GM21515 (cell line): Measurements from ENCODE around the gene UBE2D3.

Experiments
- ATAC-seq: cut with Tn5 transposase; IDR thresholded peaks from one replicate; pipeline ENCODE4 v1.9.1; 2021; ENCODE audit not compliant: unreplicated experiment

UBE2D3 gene

DNA sequence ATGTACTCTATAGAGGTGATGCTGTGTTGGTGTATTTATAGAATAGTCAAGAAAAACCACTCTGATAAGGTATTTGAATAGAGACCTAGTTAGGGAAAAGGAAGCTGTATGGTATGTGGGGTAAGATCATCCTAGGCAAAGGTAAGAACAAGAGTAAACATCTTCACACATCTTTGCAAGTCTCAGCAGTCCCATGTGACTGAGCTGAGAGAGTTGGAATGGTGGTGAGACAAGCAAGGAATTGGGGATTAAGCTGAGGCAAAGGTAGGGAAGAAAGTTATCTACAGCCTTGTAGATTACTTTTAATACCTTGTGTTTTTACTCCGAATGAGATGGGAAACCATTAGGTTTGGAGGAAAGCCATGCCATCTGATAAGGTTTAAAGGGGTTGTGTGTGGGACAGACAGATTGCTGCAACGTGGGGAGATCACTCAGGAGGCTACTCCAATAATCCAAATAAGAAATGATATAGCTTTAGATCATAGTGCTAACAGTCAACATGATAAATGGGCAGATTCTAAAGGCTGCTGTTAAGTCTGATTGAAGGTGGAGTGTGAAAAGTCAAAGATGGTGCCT, 34.9 kb downstream of the UBE2D3 start:
- no peak for ATAC-seq

GRCh38 chr4:102791318-102791835, 36.0 kb downstream of the UBE2D3 start:
- ATAC-seq: no peak

DNA sequence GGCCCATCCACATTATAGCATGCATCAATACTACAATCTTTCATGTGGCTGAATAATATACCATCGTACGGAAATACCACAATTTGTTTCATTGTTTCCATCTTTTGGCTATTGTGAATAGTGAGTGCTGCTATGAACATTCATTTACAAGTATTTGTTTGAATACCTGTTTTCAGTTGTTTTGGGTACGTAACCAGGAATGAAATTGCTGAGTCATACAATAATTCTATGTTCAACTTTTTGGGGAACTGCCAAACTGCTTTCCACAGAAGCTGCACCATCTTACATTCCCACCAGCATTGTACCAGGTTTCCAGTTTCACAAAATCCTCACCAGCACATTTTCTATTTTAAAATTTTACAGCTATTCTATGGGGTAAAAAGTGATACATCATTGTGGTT, 38.0 kb downstream of the UBE2D3 start:
- no peak for ATAC-seq

DNA sequence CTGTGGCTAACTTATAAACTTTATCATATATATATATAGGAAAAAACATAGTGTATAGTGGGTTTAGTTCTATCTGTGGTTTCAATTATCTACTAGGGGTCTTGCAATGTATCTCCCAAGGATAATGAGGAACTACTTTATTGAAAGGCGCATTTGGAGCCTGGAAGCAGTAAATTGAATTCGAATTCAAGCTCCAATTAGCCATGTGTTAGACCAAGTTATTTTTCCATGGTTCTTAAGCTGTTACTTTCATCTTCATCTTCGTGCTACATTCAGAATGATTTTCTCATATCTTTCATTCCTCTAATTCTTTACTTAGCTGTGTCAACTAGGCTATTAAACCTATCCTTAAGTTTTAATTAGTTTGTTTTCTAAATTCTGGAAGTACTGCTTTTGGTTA, 39.4 kb downstream of the UBE2D3 start:
- ATAC-seq: no peak

DNA sequence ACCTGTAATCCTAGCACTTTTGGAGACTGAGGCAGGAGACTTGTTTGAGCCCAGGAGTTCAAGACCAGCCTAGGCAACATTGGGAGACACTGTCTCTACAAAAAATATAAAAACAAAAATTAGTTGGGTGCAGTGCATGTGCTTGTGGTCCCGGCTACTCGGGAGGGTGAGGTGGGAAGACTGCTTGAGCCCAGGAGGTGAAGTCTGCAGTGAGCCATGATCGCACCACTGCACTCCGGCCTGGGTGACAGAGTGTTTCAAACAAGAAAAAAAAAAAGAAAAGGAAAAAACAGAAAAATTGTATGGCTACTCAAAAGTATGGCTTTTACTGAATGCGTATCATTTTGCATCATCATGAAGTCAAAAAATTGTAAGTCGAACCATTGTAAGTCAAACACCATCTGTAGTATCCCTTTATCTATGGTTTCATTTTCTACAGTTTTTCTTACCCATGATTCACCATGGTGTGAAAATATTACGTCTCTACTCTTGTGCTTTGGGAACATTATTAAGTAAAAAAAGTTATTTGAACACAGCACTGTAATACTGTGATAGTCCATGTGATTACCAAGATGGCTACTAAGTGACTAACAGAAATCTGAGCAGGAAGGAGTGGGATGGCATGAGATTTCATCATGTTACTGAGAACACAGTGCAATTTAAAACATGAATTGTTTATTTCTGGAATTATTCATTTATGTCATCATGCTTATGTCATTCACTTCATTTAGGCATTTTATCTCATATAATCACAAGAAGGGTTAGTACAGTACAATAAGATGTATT, 40.1 kb downstream of the UBE2D3 start:
- ATAC-seq: no peak

DNA sequence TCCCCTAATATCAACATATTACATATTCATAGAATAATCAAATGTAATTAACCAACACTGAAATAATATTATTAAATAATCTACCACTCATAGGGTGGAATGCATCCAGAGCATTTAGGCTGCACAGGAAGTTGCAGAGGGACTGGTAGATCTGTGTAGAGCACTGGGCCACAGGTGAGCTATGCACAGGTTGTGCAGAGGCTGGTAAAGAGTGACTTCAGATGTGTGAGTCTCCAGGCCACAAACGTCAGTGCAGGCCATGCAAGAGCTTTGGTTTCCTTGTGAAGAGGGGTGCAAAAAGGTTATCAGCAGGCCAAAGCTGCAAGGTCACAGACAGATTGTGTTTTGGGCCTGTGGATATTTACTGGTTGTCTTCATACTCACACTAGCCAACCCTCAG, 41.1 kb downstream of the UBE2D3 start:
- no peak for ATAC-seq

DNA sequence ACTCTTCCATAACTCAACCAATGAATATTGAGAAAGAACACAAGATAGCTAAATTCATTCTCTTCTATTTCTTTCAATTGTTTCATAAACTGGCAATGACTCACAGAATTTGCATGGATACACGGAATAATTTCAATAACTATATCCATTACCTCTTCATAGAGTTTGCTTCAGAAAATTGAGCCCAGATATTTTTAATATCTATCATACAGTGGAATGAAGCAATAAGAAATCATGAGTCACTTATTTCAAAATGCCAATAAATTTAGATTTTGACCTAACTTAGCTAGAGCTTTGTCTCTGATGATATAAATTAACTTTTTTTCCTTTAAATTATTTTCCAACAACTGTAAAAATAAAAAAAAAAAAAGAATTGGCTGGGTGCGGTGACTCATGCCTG, 44.3 kb downstream of the UBE2D3 start:
- ATAC-seq: no peak

GRCh38 chr4:102781570-102781969, 45.8 kb downstream of the UBE2D3 start:
- ATAC-seq: no peak

DNA sequence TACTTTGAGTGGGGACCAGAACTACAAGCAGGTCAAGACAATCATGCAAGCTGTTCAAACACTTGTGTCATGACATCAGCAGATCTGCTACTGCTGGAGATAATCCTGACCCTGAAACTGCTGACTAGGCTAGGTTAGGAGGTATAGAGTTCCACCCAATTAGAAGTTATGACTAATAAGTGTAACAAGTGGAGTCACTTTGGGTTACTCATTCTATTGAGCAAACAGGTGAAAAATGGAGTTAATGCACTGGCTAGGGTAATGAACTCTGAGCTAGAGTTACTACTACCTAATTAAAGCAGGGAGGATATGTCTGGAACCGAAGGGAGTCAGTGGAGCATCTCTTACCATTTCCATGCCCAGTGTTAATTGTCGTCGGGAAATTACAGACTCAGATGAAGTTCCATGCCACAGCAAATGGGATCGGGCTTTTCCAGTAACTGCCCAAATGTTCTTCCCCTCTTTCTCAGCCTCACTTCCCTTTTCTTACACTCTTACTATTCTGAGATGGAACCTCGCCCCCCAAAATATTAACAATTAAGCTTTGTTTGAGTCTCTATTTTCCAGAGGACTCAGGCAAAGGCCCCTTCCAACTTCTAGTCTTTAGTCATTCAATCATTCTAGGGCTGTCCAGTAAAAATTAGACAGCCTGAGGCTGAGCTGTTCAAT, 46.7 kb downstream of the UBE2D3 start:
- no peak for ATAC-seq

GRCh38 chr4:102779204-102779603, 48.1 kb downstream of the UBE2D3 start:
- no peak for ATAC-seq

DNA sequence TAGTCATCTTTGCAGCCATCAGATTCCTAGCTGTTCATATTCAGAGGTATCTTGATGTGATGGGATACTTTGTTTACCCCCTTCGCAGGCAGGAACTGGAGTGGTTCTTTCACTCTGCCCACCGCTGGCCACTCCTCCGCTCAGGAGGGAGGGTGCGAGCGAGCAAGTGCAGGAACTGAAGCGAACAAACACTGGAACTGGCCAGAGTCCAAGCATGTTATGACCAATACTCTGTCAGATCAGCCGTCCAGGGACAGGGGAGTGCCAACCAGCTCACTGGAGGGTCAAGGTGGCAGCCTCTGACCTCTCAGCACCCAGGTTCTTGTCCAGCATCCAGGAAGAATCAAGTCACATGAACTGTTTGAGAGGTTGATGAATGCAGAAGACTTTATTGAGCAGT, 48.6 kb downstream of the UBE2D3 start:
- ATAC-seq: no peak

DNA sequence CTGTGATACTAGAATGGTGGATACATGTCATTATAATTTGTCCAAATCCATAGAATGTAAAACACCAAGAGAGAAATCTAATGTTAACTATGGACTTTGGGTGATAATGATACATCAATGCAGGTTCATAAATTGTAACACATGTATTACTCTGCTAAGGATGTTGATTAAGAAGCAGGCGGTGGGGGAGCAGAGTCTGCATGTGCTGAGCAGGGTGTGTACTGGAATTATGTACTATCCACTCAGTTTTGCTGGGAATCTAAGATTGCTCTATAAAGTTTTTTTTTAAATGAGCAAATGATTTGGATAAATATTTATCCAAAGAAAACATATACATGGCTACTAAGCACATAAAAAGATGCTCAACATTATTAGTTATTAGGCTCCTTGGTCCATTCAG, 51.5 kb downstream of the UBE2D3 start:
- ATAC-seq: no peak

GRCh38 chr4:102774254-102774653, 53.1 kb downstream of the UBE2D3 start:
- ATAC-seq: no peak

GRCh38 chr4:102772738-102773340, 54.5 kb downstream of the UBE2D3 start:
- ATAC-seq: no peak

GRCh38 chr4:102764901-102765300, 62.5 kb downstream of the UBE2D3 start:
- no peak for ATAC-seq

DNA sequence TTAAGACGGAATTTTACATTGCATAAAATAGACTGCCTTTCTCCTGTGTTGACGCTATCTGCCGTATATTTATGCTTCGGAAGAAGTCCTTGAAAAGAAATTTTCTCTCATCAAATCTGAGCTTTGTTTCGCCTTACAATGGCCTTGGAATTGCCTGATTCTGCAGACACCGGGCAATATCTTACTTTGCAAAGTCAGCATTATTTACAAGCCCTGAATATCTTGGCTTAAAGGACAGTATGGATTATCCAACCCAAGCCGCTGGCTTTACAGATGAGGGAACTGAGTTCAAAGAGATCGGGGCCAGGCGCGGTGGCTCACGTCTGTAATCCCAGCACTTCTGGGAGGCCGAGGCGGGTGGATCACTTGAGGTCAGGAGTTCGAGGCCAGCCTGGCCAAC, 65.4 kb downstream of the UBE2D3 start:
- no peak for ATAC-seq

- ATAC-seq: peak; percentile 0
Measured at GRCh38 chr4:102761296-102761701, 66.1 kb downstream of the UBE2D3 start.

DNA sequence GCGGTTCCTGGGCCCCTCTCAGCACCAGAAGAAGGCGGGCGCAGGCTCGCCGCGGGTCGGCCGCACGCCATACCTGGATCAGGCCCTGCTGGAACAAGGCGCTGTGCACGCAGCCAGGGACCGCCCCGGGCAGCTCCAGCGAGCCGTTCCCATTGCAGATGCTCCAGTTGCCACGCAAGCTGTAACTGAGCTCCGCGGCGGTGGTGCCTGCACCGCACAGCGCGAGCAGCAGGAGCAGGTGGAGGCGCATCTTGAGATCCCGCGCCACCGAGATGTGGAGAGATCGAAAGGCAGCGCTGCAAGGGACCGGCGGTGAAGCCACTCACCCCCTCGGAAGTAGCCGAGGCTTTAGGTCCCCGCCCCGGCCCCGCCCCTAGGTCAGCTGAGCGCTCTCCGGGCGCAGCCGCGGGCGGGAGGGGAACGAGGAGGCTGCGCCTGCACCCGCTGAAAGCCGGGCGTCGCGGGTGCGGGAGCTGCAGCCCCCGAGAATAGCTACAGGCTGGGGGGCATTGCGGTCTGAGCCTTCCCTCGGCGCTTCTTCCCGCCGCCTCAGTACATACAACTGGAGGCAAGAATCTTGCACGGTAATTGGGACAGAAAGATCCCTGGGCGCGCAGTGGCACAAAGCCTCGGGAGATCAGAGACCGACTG, 66.6 kb downstream of the UBE2D3 start, which contains the start of gene MANBA:
Gene MANBA, minus strand, starts transcription at position 324 of the 651 bp plus-strand sequence. Its CDS starts 74 bp downstream, at position 250.
- ATAC-seq: peak; percentile 95

- ATAC-seq: peak; percentile 64
Measured at GRCh38 chr4:102759831-102760644, 67.3 kb downstream of the UBE2D3 start.
